Limb (tissue), 2 donors: ENCODE data around the gene KRT20.
A peak's percentile ranks its signal among the peaks of the same experiment; 100 is the strongest.

Experiments
- DNase-seq, 2 donors: peaks; one replicate each; pipeline ENCODE4 v3.0.0-alpha.2; 2016; ENCODE audit errors: extremely low spot score in 2 of 2

Gene KRT20

GRCh38 chr17:40854175-40854814 lies 30.7 kb downstream of the KRT20 start:
- no peak for DNase-seq

- no peak for DNase-seq
Measured at GRCh38 chr17:40852364-40852763, 32.7 kb downstream of the KRT20 start.

DNA sequence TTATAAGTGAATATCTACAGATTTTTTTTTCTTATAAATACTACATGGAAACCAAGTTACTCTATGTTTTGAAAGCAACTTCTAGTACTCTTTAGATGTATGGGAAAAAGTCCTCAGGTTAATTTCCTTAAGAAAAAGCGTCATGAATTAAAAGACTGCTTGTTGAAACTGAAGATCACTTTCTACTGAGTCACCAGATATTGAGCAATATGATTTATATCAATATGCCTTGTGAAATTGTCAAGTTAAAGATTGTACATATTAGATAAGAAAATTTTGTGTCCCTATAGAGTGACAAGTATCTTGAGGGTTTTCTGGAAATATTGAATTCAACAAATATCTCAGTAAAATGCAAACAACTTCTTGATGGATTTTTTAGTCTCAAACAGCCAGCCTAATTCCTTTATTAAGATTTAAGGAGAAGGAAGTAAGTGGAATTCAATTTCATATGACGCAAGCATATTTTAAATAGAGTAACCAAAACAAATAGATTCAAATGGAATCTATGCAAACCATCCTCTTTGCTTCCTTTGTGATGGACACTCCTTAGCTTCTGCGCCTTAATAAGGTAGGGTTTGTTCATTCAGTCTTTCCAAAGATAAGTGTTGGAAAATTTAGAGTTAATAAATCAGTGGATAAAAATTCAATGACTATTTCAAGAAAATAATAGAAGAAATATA lies 34.6 kb downstream of the KRT20 start:
- DNase-seq: no peak

GRCh38 chr17:40849723-40850122 lies 35.3 kb downstream of the KRT20 start:
- DNase-seq: no peak

DNA sequence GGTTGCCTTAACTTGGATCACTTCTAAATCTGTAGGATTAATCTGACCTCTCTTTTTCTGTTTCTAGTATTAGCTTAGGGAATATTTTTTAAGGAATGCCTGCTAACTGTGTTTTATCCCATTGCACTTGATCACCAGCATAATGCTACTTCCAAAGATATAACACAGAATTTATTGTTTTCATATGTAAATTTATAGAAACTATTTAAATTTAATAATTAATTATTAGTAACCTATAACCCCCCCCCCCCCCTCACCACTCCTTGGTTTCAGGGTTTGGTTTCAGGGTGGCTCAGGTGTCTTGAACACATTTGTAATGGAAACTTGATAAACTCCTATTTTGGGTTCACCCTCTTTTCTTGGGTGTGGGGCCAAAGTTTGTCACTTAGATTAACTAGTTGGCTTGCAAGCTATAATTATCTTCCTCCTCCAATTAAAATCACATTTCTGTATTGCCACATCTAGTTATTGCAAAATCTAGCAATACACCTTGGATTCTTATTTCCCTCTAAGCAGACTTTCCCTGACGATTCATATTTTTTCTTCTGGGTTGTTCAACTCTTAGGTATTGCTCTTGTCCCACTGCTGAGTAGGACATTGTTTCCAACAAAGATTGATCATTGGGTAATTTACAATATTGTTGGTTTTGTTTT lies 36.3 kb downstream of the KRT20 start:
- no peak for DNase-seq

DNA sequence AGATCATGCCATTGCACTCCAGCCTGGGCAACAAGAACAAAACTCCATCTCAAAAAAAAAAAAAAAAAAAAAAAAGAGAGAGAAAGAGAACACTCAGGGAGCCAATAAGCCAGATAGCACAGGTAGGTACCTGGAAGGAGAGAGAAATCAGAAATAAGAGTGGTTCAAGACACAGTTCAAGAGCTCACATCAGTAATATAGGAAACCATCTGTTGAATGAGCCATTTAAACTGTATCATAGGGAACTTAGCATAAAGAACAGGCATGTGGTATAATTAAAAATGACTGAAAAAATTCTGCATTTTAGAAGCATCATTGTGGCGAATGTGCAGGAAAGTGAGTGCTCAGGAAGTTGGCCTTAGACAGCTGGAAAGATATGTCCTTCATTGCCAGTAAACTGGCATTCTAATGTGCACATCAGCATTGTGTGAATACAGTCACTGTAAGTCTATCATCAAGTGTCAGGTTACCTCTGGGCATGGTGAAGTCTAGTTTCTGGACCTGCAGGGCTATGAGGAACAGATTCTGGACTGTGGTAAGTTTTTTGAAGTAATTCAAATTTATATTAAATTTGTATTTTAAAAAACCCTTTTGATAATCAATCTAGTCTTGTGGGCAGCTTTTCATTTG lies 38.4 kb downstream of the KRT20 start:
- DNase-seq: no peak

DNA sequence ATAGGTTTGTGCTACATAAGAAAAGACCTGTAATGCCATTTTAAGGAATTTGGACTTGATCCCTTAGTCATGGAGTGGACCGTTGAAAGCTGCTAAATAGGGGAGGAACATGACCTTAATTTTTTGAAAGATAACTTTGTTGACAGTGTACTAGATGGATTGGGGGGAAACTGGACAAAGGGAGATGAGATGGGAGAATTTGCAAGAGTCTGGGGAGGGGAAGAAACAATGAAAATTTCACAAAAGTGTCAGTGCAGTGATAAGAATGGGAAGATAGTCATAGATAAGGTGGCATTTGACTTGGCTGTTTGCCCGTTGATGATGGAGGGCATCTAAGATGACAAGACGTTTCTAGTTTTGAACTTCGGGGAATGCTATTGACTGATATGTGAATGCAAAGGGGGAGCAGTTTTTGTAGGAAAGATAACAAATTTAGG lies 40.4 kb downstream of the KRT20 start:
- no peak for DNase-seq

DNA sequence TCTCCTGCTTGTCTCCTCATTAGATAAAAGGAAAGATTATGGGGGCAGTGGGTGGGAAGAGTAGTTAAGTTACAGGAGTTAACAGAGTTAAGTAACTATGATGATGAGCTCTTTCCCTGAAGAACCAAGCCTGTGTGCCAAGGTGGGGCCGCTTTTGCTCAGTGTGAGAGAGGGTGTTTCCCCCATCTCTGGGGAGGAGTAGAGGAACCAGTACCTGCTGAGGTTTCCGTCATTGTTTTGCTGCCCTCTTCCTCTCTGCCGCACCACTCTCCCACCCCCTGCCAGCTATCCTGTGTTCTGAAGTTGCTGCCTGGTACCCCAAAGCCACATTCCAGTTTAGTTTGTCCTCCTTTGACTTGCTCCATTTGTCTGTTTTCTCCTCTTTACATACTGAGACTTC lies 41.8 kb downstream of the KRT20 start:
- DNase-seq: no peak

GRCh38 chr17:40841246-40841645 lies 43.8 kb downstream of the KRT20 start:
- DNase-seq: peak in 1 of 2 donors; percentile 30

- no peak for DNase-seq
Measured at GRCh38 chr17:40839194-40839593, 45.8 kb downstream of the KRT20 start.

DNA sequence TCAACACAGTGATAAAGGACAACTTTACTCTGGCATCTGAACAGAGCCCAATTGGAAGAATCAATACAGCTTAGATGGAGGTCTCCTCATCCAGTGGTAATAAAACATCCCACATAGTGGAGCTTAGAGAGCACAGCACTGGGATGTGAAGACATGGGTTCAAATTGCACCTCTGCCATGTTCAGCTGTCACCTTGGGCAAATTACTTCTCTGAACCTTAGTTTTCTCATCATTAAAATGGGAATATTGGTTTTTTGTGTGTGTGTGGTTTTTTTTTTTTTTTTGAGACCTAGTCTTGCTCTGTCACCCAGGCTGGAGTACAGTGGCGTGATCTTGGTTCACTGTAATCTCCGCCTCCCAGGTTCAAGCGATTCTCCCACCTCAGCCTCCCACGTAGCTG lies 49.0 kb downstream of the KRT20 start:
- no peak for DNase-seq

DNA sequence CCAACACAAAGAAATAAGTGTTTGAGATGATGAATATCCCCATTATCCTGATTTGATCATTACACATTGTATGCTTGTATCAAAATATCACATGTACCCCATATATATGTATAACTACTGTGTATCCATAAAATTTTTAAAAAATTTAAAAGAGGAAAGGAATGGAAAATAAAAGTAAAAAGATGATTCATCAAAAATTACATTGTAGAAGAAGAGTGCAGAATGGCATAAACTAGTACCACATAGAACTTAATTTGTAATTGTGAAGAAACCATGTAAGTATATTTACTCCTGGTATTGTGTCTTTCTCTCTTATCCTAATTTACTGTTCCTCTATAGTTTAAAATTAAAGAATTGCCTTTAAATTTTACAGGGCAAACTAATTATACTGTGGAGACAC lies 51.2 kb downstream of the KRT20 start:
- no peak for DNase-seq

DNA sequence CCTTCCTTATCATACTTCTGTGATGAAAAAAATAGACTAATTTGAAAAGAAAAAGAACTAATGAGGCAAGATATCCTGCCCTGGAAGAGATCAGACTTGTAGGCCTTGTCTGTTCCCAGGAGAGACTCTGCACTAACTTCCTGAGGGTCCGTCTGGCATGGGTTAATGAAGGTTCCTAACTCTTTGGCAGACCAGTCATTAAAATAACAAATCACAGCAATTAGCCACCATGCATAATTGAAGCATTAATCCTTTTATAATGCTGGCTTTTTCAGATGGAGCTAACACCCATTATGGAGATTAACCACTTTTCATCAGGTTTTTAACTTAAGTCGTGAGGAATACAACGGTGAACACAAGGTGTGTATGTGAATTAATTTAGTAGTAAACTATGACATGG lies 52.2 kb downstream of the KRT20 start:
- no peak for DNase-seq

DNA sequence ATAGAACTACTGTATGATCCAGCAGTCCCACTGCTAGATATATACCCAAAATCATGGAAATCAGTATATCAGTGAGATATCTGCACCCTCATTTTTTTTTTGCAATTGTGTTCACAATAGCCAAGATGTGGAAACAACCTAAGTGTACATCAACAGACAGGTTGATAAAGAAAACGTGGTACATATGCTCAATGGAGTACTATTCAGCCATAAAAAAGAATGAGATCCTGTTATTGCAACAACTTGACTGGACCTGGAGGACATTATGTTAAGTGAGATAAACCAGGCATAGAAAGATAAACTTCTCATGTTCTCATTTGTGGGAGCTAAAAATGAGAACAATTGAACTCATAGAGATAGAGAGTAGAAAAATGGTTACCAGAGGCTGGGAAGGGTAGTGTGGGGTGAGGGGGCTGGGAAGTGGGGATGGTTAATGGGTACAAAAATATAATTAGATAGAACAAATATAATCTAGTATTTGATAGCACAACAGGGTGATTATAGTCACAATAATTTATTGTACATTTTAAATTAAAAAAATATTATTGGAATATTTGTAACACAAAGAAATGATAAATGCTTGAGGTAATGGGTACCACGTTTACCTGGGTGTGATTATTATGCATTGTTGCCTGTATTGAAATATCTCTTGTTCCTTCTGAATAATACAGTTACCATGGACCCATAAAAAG lies 54.8 kb downstream of the KRT20 start:
- DNase-seq: no peak

DNA sequence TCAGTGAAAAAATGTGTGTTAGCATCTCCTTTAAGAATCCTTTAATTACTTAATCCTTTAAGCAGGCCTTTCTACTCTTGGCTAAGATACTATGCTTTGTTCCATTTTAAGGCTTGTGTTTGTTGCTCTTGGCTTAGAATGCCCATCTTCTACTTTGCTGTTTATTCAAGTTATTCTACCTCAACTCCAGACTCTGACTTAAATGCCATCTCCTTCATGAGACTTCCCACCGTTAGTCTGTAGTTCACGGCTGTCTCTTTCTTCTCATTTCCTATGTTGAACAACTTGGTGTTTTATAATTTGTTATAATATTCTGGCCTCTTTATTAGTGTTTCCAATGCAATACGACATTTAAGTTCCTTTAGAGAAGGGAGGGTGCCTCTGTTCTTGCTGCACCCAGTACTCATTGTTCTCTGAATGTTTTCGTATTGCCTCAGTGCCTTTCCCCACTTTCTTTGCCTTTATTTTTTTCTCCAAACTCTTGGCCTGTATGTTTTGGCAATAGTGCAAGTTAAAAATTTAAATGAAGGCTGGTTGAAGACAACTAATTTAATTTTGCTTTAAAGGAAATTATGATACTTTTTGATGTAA lies 56.5 kb downstream of the KRT20 start:
- no peak for DNase-seq

GRCh38 chr17:40827746-40828453 lies 57.1 kb downstream of the KRT20 start:
- DNase-seq: no peak
